GM19025 (cell line): ENCODE data around the gene TGIF1.
"Not testable (repeated sequence)": the region's sequence is repeated elsewhere in the genome, so short reads cannot be mapped to it uniquely, and the experiment has no call there.

Experiments
- ATAC-seq: cut with Tn5 transposase; IDR thresholded peaks from one replicate; pipeline ENCODE4 v1.9.1; 2021; ENCODE audit warnings: mild to moderate bottlenecking, low read depth, moderate library complexity; ENCODE audit not compliant: unreplicated experiment

The TGIF1 gene

DNA sequence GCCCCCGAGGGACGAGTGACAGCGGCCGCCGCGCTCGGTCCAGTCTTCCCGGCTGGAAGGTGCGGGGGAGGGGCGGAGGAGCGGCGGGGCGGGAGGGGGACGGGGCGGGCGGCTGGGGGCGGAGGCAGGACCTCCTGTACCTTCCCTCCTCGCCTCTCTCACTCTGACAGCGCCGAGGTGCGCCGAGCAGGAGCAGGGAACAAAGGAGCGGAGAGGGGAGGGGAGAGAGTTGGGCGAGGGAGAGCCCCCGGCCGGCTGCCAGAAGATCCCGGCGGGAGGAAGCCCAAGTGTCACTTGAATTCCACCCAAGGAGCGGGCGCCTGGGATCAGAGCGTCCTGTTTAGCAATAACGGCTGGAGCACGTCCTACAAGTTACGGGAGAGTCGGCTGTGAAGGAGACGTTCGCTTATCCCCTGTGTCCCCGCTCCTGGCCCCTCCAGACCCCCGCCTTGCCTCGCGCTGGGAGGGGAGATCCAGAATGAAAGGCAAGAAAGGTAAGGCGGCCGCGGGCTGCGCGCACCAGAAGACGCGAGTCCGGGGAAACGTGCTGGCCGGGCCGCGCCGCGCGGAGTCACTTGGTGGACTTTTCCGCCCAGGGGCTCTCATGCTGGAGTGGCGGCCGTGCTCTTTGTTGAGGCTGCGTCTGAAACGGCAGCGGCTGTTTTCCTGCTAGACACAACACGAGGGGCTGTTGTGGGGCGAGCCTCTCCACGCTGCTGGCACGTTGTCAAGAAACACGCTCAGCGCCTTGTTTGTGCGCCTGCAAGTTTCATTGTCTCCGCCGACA, at the start of gene TGIF1:
TGIF1 (plus strand) TSS at position 161 of the 787 bp plus-strand sequence; CDS start at position 479, 318 bp downstream.
- ATAC-seq, result no peak

DNA sequence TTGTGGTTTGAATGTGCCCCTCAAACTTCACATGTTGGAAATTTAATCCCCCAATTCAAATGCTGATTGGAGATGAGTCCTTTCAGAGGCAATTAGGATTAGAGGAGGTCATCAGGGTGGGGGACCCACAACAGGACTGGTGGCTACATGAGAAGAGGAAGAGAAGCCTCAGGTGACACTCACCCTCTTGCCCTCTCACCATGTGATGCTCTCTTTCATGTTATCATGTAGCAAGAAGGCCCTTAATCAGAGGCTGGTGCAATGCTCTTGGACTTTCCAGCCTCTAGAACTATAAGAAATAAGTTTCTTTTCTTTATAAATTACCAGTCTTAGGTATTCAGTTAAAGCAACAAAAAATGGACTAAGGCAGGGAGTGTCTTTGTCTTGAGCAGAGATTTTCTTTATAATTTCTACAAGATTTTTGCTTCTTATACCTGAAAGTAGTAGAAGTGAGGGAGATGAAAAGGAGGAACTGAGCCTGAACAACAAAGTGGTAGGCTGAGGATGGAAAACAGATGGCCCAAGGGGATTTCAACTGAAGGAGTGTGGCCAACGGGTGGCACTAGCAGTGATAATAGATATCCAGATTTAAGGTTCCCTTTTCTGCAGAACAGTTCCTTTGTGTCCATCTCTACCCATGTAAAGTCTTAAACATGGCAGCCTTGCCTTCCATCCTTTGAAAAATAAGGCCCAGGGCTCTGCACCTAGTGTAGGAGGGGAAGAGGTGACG, 49.2 kb upstream of the TGIF1 start:
- ATAC-seq, result no peak

DNA sequence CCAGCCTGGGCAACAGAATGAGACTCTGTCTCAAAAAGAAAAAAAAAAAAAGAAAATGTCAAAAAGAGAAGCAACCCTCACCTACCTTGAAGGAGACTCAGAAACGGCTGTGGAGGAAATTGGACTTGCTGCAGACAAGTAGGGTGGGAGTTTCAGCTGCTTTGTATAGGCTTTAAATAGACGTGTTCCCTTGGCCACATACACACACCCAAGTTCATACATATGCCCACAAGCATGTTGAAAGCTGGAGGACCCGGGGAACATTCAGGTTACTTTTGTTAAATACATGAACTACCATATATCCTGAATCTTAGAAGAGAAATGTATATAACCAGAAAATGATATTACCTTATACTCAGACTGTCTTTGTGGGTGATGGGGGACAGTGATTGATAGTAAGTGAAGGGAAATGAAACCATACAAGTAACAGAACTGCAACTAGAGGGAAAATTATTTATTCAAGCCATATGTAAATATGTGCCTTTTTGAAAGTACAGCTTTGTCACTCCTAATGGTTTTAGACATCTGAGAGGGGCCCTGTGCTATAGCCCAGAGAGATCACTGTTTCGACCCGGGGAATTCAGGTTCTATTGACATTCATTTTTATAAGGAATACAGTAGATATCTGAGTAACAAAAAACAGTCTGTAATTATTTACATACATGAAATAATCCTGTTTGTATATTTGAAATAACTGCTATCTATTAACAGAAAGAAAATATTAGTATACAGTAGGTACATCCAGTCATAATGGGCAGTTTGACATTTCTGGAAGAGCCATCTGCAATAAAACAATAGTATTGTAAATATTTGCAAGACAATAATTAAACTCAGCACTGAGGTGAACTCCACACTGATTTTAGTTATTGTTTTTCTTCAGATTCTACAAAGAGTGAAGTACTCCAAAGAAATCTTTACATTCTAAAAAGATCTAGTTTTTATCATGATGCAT, 48.0 kb upstream of the TGIF1 start:
- ATAC-seq, result peak; percentile 79

DNA sequence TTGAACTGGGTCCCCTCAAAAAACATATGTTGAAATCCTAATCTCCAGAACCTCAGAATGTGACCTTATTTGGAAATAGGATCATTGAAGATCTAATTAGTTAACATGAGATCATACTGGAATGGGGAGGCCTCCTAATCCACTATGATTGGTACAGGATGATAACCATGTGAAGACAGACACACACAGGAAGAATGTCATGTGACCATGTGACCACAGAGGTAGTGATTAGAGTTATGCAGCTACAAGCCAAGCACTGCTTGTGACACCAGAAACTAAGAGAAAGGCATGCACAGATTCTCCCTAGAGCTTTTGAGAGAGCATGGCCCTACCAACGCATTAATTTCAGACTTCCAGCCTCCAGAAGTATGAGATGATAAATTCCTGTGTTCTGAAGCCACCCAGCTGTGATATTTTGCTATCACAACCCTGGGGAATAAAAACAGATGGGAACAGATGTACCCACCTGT, 47.0 kb upstream of the TGIF1 start:
- no peak for ATAC-seq

DNA sequence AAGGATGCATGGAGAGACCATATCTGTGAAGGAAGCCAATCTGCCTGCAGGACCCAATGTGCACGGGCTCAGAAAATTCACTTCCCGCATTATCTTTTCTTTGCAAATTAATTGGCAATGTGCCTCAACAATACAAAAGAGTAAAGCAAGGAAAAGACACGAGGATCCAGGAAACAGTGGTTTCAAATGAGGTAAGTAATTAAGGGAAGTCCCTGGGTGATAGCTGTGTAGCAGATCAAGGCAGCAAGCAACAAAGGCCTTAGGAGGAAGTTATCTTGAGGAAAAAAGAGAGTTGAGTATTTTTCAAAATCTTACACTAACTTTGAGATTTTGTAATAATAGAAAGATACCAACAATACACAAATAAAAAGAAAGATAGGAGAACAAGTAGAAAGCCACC, 44.3 kb upstream of the TGIF1 start:
- ATAC-seq, result no peak

DNA sequence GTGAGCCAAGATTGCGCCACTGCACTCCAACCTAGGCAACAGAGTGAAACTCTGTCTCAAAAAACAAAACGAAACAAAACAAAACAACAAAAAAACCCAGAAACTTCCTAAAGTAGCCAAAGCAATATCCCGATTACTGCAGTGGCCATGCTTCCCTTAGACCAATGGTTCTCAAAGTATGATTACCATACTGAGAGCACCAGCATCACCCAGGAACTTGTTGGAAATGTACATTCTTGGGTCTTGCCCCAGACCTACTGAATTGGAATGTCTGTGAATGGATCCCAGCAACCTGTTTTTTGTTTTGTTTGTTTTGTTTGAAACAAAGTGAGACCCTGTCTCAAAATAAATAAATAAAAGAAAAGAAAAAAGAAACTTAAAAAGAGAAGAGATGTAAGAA, 41.9 kb upstream of the TGIF1 start:
- ATAC-seq, result no peak

DNA sequence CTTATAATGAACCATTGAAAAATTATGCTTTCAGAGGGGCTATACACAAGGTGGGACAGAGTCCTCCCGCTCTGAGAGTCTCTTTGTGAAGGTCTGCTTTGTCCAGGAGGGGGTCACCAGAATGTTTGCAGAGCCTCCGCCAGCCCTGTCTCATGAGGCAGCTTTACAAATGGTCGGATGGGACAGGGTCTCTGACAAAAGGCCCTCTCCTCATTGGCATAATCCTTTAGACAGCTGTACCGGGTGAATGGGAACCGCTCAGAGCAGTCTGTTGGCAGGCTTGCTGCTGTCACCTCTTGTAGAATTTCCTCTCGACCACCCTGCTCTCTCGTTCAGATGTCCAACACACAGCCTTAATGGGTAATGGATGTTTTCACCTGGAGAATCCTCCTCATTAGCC, 40.2 kb upstream of the TGIF1 start:
- no peak for ATAC-seq

DNA sequence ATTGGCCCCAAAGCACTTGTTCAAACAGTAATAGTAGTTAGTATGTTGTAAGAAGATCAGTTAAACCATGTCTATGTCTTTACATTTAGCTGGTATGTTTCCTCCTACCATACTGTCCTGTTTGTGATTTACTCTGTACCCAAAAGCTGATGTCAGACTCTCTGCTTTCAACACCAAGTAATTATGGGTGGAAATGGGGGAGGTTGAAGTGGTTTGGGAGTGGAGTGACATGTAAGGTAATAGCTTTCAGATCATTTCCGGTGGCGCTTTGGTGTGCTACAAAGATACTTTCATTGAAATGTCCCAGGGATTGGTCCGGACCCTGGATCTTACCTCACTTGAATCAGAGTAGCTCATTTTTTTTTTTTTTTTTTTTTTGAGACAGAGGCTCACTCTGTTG, 39.7 kb upstream of the TGIF1 start:
- no peak for ATAC-seq

DNA sequence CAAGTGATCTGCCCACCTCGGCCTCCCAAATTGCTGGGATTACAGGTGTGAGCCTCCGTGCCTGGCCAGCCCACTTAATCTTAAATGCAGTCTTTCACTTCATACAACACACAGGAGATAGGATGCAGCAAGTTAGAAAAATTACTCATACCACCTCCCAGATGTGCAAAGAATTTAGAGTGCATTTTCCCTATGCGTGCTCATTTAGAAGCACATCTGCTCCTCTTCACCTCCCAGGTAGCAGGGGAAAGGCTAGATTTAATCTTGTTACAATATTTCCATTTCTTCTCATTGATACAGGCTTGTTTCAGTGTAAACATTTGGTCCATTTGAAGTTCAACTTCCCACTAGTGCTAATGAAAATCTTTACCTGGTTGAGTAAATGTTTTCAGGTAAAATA, 39.1 kb upstream of the TGIF1 start:
- not testable (repeated sequence) for ATAC-seq

DNA sequence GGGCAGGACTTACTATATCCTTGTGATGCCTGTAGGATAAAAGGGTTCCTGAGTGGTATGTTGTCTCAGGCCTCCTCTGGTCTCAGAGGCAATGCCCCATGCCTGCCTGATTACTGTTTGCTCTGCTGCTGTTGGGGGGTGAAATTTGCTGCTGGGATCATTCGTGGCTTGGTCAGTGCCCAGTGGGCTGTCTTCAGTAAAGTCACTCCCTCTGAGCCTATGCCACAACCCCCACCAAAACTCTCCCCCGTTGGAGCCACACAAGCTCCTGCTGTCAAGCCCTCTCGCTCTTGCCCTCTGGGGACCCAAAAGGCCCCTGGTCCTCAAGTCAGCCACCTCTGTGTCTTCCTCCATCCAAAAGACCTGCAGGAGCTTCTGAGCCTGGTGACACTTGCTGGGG, 38.6 kb upstream of the TGIF1 start:
- ATAC-seq, result no peak

DNA sequence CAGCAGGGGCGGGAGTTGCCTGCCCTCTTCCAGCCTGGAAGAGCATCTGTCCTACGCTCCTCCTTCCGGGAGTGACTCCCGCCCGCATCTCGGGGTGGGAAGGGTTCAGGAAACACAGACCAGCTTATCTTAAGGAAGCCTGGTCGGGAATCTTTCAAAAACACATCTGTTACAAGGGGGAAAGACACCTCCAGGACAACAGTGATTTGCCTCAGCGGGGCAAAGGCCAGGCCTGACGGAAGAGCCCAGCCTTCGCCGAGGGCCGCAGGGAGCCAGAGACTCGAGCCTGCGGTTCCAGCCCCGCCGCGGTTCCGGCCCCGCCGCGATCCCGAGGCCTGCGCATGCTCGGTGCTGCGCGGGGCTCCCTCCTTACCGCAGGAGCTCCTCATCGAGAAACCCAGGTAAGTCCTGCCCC, 38.1 kb upstream of the TGIF1 start:
- ATAC-seq, result no peak

DNA sequence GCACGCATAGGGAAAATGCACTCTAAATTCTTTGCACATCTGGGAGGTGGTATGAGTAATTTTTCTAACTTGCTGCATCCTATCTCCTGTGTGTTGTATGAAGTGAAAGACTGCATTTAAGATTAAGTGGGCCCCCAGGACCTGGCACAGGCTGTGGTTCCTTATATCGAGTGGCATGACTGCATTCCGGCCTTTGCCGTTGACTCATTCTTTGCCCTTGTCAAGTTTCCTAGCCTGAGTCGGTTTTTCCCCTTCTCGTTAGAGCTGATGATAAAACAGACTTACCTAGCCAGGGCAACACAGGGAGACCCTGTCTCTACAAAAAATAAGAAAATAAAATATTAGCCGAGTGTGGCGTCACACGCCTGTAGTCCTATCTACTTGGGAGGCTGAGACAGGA, 37.4 kb upstream of the TGIF1 start:
- not testable (repeated sequence) for ATAC-seq

DNA sequence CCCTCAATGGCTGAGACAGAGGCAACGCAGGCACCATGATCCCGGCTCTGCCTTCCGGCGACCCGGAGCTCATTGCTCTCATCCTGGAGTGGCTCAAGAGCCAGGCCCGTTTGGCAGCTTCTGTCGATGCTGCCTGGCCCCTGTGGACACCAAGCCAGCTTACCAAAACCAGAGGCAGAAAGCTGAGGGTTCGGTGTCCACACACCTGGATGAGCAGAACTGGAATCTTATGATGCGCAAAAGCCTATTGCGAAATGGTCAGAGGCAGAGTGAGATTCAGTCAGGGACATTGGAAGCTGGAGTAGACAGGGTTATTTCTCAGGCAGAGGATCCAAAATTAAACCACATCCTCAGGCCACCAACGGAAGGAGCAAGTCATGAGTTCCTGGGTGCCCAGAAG, 34.9 kb upstream of the TGIF1 start:
- no peak for ATAC-seq

DNA sequence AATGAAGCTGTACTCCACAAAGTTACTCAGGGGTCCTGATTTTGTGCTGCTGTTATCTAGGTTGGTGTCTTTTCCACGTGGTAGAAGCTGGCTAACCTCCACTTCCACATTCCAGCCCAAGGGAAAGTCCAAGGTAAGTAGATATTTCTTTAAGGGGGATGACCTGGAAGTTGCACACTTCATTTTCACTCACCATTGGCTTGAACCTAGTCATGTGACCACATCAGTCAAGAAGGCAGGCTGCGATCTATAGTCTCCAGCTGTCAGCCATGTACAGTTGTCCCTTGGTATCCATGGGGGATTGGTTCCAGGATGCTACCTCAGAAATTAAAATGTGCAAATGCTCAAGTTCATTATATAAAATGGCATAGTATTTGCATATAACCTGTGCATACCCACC, 31.9 kb upstream of the TGIF1 start:
- ATAC-seq, result no peak

DNA sequence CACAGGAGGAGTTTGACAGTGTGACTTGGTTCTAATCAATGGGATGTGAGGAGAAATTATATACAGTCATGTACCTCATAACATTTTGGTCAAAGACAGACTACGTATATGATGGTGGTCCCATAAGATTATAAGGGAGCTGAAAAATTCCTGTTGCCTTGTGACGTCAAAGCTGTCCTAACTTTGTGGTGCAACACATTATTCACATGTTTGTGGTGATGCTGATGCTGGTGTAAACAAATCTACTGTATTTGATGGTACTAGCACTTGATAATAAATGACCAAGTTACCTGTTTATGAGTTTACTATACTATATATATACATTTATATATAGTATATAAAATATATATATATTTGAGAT, 29.1 kb upstream of the TGIF1 start:
- ATAC-seq, result no peak

DNA sequence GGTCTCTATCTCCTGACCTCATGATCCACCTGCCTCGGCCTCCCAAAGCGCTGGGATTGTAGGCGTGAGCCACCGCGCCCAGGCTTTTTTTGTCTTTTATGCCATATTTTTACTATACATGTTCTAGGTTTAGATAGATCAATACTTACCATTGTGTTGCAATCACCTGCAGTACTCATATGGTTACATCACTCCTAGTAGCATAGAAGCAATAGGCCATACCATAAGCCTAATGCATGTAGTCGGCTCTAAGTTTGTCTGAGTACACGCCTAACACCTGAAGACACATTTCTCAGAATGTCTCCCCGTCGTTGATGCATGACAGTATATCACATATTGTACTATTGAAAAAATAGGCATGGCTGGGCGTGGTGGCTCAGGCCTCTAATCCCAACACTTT, 27.1 kb upstream of the TGIF1 start:
- no peak for ATAC-seq

DNA sequence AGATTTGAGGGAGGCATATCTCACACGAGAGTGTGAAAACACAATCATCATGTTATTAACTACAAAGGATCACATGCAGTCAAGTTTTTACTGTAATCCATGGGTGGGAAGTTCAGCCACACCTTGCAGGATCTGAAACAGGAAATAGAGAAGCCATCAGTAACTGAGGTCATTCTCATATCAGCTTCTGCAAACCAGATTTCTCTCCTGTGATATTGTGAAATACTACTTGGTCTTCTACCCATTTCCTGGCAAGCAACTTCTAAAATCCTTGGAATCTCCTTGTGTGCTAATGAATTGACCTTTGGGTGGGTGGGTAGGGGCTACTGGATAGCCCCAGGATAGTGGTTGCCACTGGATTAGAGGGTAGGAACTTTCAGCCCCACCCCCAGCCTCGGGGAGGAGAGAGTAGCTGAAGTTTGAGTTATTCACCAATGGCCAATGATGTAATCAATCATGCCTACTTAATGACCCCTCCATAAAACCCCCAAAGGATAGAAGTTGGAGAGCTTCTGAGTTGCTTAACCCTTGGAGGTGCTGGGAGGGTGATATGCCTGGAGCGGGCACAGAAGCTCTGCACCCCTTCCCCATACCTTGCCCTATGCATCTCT, 25.6 kb upstream of the TGIF1 start:
- no peak for ATAC-seq

DNA sequence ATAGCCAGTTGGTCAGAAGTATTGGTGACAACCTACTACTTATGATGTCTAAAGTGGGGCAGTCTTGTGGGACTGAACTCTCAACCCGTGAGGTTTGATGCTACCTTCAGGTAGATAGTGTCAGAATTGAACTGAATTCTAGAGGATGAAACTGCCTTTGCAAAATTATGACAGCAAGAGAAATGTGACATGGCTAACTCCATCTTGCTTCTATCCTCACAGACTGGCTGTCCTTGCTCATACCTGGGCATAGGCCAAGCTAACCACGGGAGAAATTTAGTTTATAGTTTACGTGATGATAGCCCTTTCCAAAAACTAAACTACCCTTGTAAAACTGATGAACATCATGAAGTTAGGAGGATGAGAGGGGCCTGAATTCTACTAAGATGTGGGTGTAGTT, 24.9 kb upstream of the TGIF1 start:
- ATAC-seq, result no peak

DNA sequence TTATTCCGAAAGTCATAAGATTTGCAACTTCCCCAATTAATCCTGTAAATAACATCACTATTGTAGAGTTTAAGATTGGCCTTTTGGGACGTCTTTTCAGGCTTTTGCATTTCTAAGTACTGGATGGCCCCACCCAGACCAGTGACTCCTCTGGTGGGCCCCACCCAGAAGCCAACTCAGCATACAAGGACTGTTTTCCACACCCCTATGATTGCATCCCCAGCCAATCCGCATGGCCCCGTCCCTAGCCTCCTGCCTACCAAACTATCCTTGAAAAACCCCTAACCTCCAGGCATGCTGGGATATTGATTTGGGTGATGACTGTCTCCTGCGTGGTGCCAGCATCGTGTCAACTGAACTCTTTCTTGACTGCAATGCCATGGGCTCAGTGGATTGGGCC, 24.5 kb upstream of the TGIF1 start:
- no peak for ATAC-seq

DNA sequence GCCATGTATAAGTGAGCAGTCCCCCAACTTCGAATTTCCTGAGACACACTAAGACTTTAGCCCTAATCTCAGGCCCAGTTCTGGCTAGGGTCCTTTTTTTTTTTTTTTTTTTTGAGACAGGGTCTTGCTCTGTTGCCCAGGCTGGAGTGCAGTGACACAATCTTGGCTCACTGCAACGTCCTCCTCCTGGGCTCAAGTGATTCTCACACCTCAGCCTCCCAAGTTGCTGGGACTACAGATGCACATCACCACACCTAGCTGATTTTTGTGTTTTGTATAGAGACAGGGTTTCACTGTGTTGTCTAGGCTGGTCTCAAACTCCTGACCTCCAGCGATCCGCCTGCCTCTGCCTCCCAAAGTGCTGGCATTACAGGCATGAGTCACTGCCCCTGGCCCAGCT, 23.9 kb upstream of the TGIF1 start:
- ATAC-seq, result no peak

DNA sequence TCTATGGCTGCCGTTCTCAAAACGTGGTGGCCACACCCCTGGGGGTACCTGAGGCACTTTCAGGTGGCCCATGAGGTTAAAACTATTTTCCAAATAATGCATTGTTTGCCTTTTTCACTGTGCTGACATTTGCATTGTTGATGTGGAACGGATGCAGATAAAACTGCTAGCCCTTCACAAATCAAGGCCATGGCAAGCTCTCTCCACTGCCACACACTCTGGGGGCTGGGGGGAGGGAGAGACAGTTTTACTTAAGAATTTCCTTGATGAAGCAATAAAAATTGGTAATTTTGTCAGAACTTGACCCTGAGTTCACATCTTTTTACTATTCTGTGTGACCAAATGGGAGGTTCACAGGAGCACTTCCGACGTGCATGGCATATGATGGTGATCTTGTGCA, 22.0 kb upstream of the TGIF1 start:
- no peak for ATAC-seq
